ENCODE results near the gene HSPBP1.
"Not testable (repeated sequence)": the region's sequence is repeated elsewhere in the genome, so short reads cannot be mapped to it uniquely, and the experiment has no call there.

The HSPBP1 gene

GRCh38 chr19:55279770-55280643, at the start of gene HSPBP1:
Gene HSPBP1 (minus strand): TSS chr19:55280110. CDS start chr19:55279608, 502 bp downstream.
- peak within 1 kb of the TSS; percentile 96 for H3K27ac Mint-ChIP-seq
- peaks cover 26% of the 10 kb centered on the region for H3K4me1 Mint-ChIP-seq (ENCODE audit: low read depth)
- peak within 1 kb of the TSS; percentile 95 for H3K4me3 Mint-ChIP-seq

GRCh38 chr19:55328774-55329318, 48.9 kb upstream of the HSPBP1 start:
- H3K36me3 Mint-ChIP-seq (ENCODE audit: low read depth); H3K4me1 Mint-ChIP-seq (ENCODE audit: low read depth); H3K27me3 Mint-ChIP-seq (ENCODE audit: low read depth); H3K9me3 Mint-ChIP-seq; DNase-seq (ENCODE audit: low spot score); H3K27ac Mint-ChIP-seq; H3K4me3 Mint-ChIP-seq: not testable (repeated sequence)

More at GRCh38 chr19:55279770-55280643, at the start of gene HSPBP1:
- peaks cover 6% of the 10 kb centered on the region for H3K36me3 Mint-ChIP-seq (ENCODE audit: low read depth)
- H3K9me3 Mint-ChIP-seq: no peaks in the 10 kb centered on the region
- peak; percentile 95 for DNase-seq (ENCODE audit: low spot score)
- H3K27me3 Mint-ChIP-seq (ENCODE audit: low read depth): peaks cover 5% of the 10 kb centered on the region

GRCh38 chr19:55325172-55325571, 45.3 kb upstream of the HSPBP1 start, which contains the start of gene TMEM150B:
Gene TMEM150B (minus strand): TSS chr19:55325341. CDS start chr19:55321036, 4,305 bp downstream.
- peaks cover 10% of the 10 kb centered on the region for H3K4me1 Mint-ChIP-seq (ENCODE audit: low read depth)
- no peaks in the 10 kb centered on the region for H3K9me3 Mint-ChIP-seq
- H3K36me3 Mint-ChIP-seq (ENCODE audit: low read depth): no peaks in the 10 kb centered on the region
- H3K27ac Mint-ChIP-seq: no peak within 1 kb of the TSS
- H3K4me3 Mint-ChIP-seq: peak within 1 kb of the TSS; percentile 3
- DNase-seq (ENCODE audit: low spot score): no peak
- peaks cover 7% of the 10 kb centered on the region for H3K27me3 Mint-ChIP-seq (ENCODE audit: low read depth)

- Mint-ChIP-seq H3K4me1 (ENCODE audit: low read depth) (peaks cover 10% of the 10 kb centered on the region), H3K27me3 (ENCODE audit: low read depth) (peaks cover 7% of the 10 kb centered on the region), H3K4me3 (peak overlapping the region; percentile 3), H3K36me3 (ENCODE audit: low read depth) (no peaks in the 10 kb centered on the region), H3K9me3 (no peaks in the 10 kb centered on the region), H3K27ac (no peak overlapping the region)
- DNase-seq (ENCODE audit: low spot score): no peak
Observed at GRCh38 chr19:55324662-55325061, 44.8 kb upstream of the HSPBP1 start.

GRCh38 chr19:55322204-55322885, 42.4 kb upstream of the HSPBP1 start:
- Mint-ChIP-seq H3K9me3 (no peaks in the 10 kb centered on the region), H3K27ac (no peak overlapping the region), H3K36me3 (ENCODE audit: low read depth) (no peaks in the 10 kb centered on the region), H3K4me3 (no peak overlapping the region), H3K27me3 (ENCODE audit: low read depth) (peaks cover 7% of the 10 kb centered on the region), H3K4me1 (ENCODE audit: low read depth) (peaks cover 10% of the 10 kb centered on the region)
- no peak for DNase-seq (ENCODE audit: low spot score)

DNA sequence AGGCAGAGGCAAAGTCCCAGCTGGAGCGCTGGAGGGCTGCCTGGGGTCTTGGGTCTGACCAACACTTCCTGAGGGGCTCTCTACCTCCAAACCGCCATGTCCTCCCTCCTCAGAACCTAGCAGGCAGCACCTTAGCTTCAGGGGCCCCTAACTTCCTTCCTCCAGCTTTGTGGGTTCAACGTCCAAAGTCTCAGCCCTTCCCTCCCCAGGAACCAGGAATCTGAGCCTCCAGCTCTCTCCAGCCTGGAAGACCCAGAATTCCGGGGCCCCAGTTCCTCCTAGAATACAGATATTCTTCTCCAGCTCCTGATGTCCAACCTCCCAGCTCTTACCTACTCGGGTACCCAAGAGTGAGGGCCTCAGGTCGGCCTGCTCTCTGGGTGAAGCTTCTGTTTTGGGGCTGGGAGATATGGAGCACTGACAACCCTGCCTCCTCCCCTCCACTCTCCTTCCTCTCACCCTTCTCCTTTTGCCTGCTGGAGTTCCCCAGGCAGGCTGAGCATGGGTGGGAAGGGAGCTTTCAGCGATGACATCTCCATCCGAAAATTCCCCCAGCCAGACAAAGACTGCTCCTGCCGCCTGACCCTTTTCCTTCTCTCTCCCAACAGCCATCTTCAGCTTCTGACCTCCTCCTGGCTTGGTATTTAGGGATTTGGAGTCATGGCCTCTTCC, 41.7 kb upstream of the HSPBP1 start:
- H3K9me3 Mint-ChIP-seq: no peaks in the 10 kb centered on the region
- no peak overlapping the region for H3K4me3 Mint-ChIP-seq
- H3K36me3 Mint-ChIP-seq (ENCODE audit: low read depth): no peaks in the 10 kb centered on the region
- peaks cover 7% of the 10 kb centered on the region for H3K27me3 Mint-ChIP-seq (ENCODE audit: low read depth)
- peaks cover 10% of the 10 kb centered on the region for H3K4me1 Mint-ChIP-seq (ENCODE audit: low read depth)
- H3K27ac Mint-ChIP-seq: no peak overlapping the region
- no peak for DNase-seq (ENCODE audit: low spot score)

- no peaks in the 10 kb centered on the region for H3K9me3 Mint-ChIP-seq
- H3K4me3 Mint-ChIP-seq: no peak overlapping the region
- H3K27me3 Mint-ChIP-seq (ENCODE audit: low read depth): peaks cover 7% of the 10 kb centered on the region
- H3K36me3 Mint-ChIP-seq (ENCODE audit: low read depth): no peaks in the 10 kb centered on the region
- no peak overlapping the region for H3K27ac Mint-ChIP-seq
- DNase-seq (ENCODE audit: low spot score): no peak
- peaks cover 10% of the 10 kb centered on the region for H3K4me1 Mint-ChIP-seq (ENCODE audit: low read depth)
Observed at GRCh38 chr19:55320844-55321419, 41.0 kb upstream of the HSPBP1 start.

- Mint-ChIP-seq H3K27ac (no peak overlapping the region), H3K27me3 (ENCODE audit: low read depth) (peaks cover 7% of the 10 kb centered on the region), H3K4me1 (ENCODE audit: low read depth) (peaks cover 6% of the 10 kb centered on the region), H3K9me3 (no peaks in the 10 kb centered on the region), H3K36me3 (ENCODE audit: low read depth) (no peaks in the 10 kb centered on the region), H3K4me3 (no peak overlapping the region)
- DNase-seq (ENCODE audit: low spot score): no peak
Observed at GRCh38 chr19:55319785-55320184, 39.9 kb upstream of the HSPBP1 start.

DNA sequence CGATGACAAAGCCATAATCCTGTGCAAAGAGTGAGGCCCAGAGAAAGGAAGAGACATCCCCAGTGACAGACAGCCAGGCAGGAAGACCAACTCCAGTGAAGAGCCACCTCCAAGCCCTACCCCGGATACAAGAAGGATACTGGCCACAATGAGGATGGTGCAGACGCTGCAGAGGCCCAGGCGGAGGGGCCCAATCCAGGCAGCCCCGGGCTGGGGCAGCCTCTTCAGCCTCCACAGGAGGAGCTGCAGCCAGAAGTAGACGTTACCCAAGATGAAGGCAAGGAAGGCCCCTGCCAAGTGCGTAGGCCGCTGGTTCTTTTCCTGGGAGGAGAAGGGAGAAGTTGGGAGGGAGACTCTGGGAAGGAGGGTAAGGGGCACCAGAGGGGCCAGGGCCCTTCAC, 36.7 kb upstream of the HSPBP1 start:
- peaks cover 3% of the 10 kb centered on the region for H3K4me1 Mint-ChIP-seq (ENCODE audit: low read depth)
- no peak overlapping the region for H3K4me3 Mint-ChIP-seq
- H3K36me3 Mint-ChIP-seq (ENCODE audit: low read depth): no peaks in the 10 kb centered on the region
- DNase-seq (ENCODE audit: low spot score): no peak
- H3K9me3 Mint-ChIP-seq: no peaks in the 10 kb centered on the region
- no peak overlapping the region for H3K27ac Mint-ChIP-seq
- no peaks in the 10 kb centered on the region for H3K27me3 Mint-ChIP-seq (ENCODE audit: low read depth)

DNA sequence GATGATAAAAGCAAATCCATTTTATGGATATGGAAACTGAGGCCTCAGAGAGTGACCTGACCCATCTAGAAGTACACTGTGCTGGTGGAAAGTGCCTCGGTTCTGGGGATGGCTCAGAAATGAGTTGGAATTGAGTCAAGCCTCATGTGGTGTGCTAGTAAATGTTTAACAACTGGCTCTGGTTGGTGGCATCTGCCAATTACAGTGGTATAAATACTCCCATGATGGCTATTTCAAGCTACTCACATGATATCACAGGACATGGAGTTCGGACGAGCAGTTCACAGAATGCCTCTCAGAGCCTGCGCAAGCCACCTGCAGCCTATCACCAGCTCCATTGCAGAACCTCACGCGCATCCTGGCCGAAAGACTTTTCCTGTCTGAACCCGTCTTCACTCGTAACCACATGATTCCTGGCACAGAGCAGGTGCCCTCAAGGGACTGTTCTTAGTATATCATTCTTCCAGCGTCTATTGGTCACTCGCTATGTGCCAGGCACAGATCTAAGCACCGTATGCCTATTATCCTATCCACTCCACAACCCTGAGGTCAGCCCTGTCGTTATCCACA, 36.1 kb upstream of the HSPBP1 start:
- no peak overlapping the region for H3K4me3 Mint-ChIP-seq
- H3K4me1 Mint-ChIP-seq (ENCODE audit: low read depth): peaks cover under 1% of the 10 kb centered on the region
- no peaks in the 10 kb centered on the region for H3K27me3 Mint-ChIP-seq (ENCODE audit: low read depth)
- no peak overlapping the region for H3K27ac Mint-ChIP-seq
- no peak for DNase-seq (ENCODE audit: low spot score)
- no peaks in the 10 kb centered on the region for H3K36me3 Mint-ChIP-seq (ENCODE audit: low read depth)
- H3K9me3 Mint-ChIP-seq: no peaks in the 10 kb centered on the region

- H3K4me3 Mint-ChIP-seq: no peak overlapping the region
- no peak overlapping the region for H3K27ac Mint-ChIP-seq
Observed at GRCh38 chr19:55314396-55314795, 34.5 kb upstream of the HSPBP1 start.

GRCh38 chr19:55312621-55313512, 33.0 kb upstream of the HSPBP1 start:
- no peak for DNase-seq (ENCODE audit: low spot score)
- Mint-ChIP-seq H3K36me3 (ENCODE audit: low read depth) (no peaks in the 10 kb centered on the region), H3K4me3 (no peak overlapping the region), H3K27ac (no peak overlapping the region), H3K27me3 (ENCODE audit: low read depth) (no peaks in the 10 kb centered on the region), H3K4me1 (ENCODE audit: low read depth) (no peaks in the 10 kb centered on the region), H3K9me3 (no peaks in the 10 kb centered on the region)

More at GRCh38 chr19:55314396-55314795, 34.5 kb upstream of the HSPBP1 start:
- no peaks in the 10 kb centered on the region for H3K4me1 Mint-ChIP-seq (ENCODE audit: low read depth)
- DNase-seq (ENCODE audit: low spot score): no peak
- H3K36me3 Mint-ChIP-seq (ENCODE audit: low read depth): no peaks in the 10 kb centered on the region
- H3K9me3 Mint-ChIP-seq: no peaks in the 10 kb centered on the region
- no peaks in the 10 kb centered on the region for H3K27me3 Mint-ChIP-seq (ENCODE audit: low read depth)
